Mucosa of descending colon (tissue), 3 donors: ENCODE data around the gene ADGRA3. TPM values are rescaled to one million over a fixed set of nuclear protein-coding genes. Genes with fewer than 3 reads are reported as not detected.

Experiments used
- ATAC-seq: fragments of 200-7000 bp; cut with Tn5 transposase; one replicate; pipeline ENCODE4 v1.9.1; 2020; ENCODE audit warnings: mild to moderate bottlenecking, moderate library complexity
- DNase-seq, 3 donors: peaks; one replicate each; pipeline ENCODE4 v3.0.0-alpha.2; 2020
- H3K36me3 ChIP-seq: fragments of 200-600 bp; one replicate; pipeline ENCODE4 v1.8.0; 2021; ENCODE audit warnings: low read depth, mild to moderate bottlenecking
- H3K4me1 ChIP-seq: fragments of 200-600 bp; one replicate; pipeline ENCODE4 v1.8.0; 2021; ENCODE audit warnings: low read depth, mild to moderate bottlenecking
- H3K4me3 ChIP-seq: fragments of 200-600 bp; one replicate; pipeline ENCODE4 v1.8.0; 2021; ENCODE audit warnings: mild to moderate bottlenecking
- H3K9me3 ChIP-seq: fragments of 200-600 bp; one replicate; pipeline ENCODE4 v1.8.0; 2021; ENCODE audit warnings: mild to moderate bottlenecking
- CTCF ChIP-seq: fragments of 200-600 bp; IDR thresholded peaks from one replicate; pipeline ENCODE4 v1.8.0; 2022; ENCODE audit warnings: antibody characterized with exemption, mild to moderate bottlenecking
- intact Hi-C, 2 donors: fragments of 100-400 bp; cut with DNase I in 1 of 2; cut with micrococcal nuclease in 1 of 2; formaldehyde crosslinking; loops; one replicate each; pipeline versions ENCODE4 v1.11.0 to v1.11.1; 2022; cut with DNase I, micrococcal nuclease
- total RNA-seq, 3 donors: library from RNA; stranded (reverse); fragmentation: NEBNext Ultra II Directional in 2 of 3; extraction: Animal tissue kit (Norgen Biotek cat#: 25700) in 2 of 3; gene quantifications; one replicate each; pipeline versions ENCODE4 v1.2.1 to v1.2.4, GENCODE V29; 2021 to 2023
- donor health status: DM: no; HTN: no; CAD: no; lungs with moderate emphysema.
- donor health status: DM: no; HTN: no; CAD: no.
- donor health status: DM: no; HTN: yes; CAD: no.

ADGRA3 gene
- total RNA-seq, 3 donors from 2014 or later: 47.0 to 104 (median 73.6) TPM

DNA sequence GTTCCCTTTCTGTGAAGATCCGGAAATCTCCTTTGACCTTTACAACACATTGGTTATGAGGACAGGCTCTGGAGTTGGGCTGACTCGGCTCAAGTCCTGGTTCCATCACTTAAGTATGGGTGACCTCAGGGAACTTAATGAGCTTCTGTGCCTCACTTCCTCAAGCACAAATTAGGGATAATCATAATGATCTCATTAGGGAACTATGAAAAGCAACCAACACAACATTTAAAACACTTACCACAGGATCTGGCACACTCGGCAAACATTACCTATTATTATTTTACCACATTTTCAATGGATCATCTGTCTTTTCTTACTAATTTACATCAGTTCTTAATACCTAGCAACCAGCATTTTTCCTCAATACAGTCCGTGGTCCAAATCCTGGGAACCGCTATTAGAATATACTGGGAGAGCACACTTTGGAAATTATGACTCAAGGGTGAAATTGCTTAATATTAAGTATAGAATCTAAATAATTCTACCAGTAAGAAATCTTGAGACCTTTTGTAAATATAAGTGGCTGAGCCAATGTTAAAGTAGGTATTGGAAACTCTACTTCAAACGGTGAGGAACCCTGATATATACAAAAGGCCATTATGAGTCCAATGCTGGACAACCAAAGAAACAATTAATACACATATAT lies 19.6 kb downstream of the ADGRA3 start:
- TF ChIP-seq CTCF: no peak
- Histone ChIP-seq H3K36me3 (no peaks in the 10 kb centered on the region), H3K4me3 (no peak overlapping the region), H3K9me3 (no peaks in the 10 kb centered on the region), H3K4me1 (peaks cover 41% of the 10 kb centered on the region)
- DNase-seq (no peak), ATAC-seq (no peak)
- intact Hi-C loops: no loop called here

DNA sequence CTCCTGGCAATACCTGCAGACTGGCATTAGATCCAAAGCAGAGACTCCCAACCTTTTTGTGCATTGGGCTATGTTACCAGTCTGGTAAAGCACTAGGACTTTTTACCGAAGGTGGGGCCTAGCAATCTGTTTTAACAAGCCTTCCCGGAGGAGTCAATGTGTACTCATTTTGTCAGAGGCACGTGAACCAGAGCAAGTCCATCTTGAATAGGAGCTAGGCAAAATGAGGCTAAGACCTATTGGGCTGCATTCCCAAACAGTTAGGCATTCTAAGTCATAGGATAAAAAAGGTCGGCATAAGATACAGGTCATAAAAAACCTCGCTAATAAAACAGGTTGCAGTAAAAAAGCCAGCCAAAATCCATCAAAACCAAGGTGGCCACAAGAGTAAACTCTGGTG lies 22.3 kb downstream of the ADGRA3 start:
- H3K36me3 ChIP-seq: no peaks in the 10 kb centered on the region
- no peak overlapping the region for H3K4me3 ChIP-seq
- peak; percentile 23 for ATAC-seq
- TF ChIP-seq CTCF: no peak
- intact Hi-C loops: no loop called here
- no peak for DNase-seq
- H3K4me1 ChIP-seq: peaks cover 28% of the 10 kb centered on the region
- H3K9me3 ChIP-seq: no peaks in the 10 kb centered on the region

- peaks cover 26% of the 10 kb centered on the region for H3K4me1 ChIP-seq
- intact Hi-C loops: no loop called here
- H3K4me3 ChIP-seq: no peak overlapping the region
- ATAC-seq (no peak), DNase-seq (no peak)
- H3K36me3 ChIP-seq: no peaks in the 10 kb centered on the region
- no peaks in the 10 kb centered on the region for H3K9me3 ChIP-seq
- no peak for TF ChIP-seq CTCF
Observed at GRCh38 chr4:22492987-22493386, 22.9 kb downstream of the ADGRA3 start.

GRCh38 chr4:22491939-22492338 lies 23.9 kb downstream of the ADGRA3 start:
- ATAC-seq (no peak), DNase-seq (no peak)
- H3K4me3 ChIP-seq: no peak overlapping the region
- H3K4me1 ChIP-seq: peaks cover 26% of the 10 kb centered on the region
- H3K9me3 ChIP-seq: no peaks in the 10 kb centered on the region
- TF ChIP-seq CTCF: no peak
- no peaks in the 10 kb centered on the region for H3K36me3 ChIP-seq
- intact Hi-C loops: no loop called here

- no peak for TF ChIP-seq CTCF
- intact Hi-C loops: no loop called here
- ATAC-seq: peak; percentile 93
- Histone ChIP-seq H3K36me3 (no peaks in the 10 kb centered on the region), H3K4me3 (no peak overlapping the region), H3K4me1 (peaks cover 26% of the 10 kb centered on the region), H3K9me3 (no peaks in the 10 kb centered on the region)
- peak in 1 of 3 donors; percentile 64 for DNase-seq
Observed at GRCh38 chr4:22490718-22491315, 25.0 kb downstream of the ADGRA3 start.
